HG02938 (cell line): ENCODE data around the gene ULBP2.
A peak's percentile ranks its signal among the peaks of the same experiment; 100 is the strongest.
"Not testable (repeated sequence)": the region's sequence is repeated elsewhere in the genome, so short reads cannot be mapped to it uniquely, and the experiment has no call there.

ENCODE experiments used
- ATAC-seq: cut with Tn5 transposase; IDR thresholded peaks from one replicate; pipeline ENCODE4 v1.9.1; 2021; ENCODE audit warnings: mild to moderate bottlenecking, moderate library complexity; ENCODE audit not compliant: unreplicated experiment

ULBP2 gene

DNA sequence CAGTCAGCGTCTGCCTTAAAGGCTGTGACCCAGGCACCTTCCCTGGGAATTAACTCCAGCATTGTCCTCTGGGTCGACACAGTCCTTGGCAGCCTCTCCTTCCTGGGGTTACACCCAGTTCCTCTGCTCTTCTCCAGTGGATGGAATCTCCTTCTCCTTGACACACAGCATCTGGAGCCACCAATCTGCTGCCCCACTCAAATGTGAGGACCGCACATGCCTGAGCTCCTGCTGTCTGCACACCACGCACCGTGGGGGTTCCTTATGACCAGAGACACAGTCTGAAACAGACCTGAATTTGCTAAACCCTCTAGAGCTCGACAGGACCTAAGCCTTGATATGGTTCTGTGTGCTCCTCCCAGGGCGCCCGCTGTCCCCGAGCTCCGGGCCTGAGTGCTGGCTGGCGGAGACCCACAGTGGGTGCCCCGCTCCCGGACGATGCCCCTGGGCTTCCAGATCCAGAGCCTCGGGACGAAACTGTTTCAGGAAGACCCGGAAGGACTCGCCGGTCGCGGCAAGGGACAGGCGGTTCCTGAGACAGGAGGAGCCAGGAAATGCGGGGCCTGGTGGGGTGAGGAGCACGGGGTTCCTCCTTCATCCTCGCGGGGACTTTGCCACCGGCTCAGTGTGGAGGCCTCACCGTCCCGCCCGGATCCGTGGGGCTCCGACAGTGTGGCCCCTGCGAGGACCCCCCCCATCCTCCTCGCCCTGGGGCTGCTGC lies 16.4 kb upstream of the ULBP2 start:
- no peak for ATAC-seq

DNA sequence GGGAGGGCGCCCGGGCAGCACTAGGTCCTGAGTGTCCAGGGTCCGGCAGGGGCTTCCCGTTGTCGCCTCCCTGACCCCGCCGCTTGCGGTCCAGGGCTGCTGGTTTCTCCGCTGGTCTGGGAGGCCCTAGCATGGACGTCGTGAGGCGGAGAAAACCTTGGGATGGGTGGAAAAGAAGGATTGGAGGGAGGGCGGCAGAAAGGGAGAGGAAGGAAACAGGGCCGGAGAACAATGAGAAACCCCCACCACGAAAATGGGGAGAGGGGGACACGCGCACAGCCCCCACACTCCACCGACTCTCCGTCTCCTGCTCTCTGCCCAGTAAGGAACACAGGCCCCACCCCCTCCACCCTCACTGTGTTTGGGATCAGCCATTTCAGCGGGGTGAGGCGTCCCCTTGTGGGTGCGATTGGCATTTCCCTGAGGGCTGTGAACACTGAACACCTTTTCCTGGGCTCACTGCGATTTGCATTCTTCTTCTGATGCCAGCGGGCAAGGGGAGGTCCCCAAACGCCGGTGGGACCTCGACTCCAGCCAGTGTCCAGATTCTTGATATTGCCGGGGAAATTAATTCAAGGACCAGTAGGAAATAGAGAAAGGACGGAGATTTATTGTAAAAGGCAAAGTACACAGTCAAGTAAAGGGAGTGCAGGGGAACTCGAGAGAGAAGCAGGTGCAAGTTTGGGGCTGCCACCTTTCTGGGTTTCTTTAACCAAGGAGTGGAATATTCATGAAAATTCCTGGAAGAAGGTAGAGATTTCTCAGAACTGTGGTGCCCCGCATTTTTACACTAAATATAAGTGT lies 15.6 kb upstream of the ULBP2 start:
- no peak for ATAC-seq

DNA sequence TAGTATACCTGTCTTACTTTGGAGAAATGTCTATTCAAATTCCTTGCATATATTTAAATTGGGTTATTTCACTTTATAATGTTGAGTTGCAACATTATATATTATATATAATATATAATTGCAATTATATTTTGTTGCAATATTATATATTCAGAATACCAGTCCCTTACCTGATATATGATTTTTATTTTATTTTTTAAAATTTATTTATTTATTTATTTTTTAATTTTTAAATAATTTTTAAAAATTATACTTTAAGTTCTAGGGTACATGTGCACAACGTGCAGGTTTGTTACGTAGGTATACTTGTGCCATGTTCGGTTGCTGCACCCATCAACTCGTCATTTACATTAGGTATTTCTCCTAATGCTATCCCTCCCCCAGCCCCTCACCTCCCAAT lies 14.8 kb upstream of the ULBP2 start:
- ATAC-seq: not testable (repeated sequence)

DNA sequence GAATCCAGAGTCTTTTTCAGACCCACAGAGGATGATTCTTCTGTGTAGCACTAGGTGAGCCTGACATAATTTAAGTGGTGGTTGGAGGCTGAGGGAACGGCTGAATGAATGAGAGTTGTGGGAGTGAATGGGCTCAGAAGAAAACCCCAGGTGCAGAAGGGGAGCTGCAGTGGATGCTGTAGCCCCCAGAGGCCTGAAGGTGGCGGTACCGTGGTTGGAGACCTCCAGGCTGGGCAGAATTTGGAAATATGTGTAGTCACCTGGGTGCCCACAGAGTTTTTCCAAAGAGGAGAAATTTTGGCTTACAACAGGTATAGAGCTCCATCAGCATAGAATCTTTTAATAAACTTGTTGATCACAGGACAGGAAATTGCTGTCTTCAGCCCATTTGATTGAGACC lies 12.4 kb upstream of the ULBP2 start:
- no peak for ATAC-seq

DNA sequence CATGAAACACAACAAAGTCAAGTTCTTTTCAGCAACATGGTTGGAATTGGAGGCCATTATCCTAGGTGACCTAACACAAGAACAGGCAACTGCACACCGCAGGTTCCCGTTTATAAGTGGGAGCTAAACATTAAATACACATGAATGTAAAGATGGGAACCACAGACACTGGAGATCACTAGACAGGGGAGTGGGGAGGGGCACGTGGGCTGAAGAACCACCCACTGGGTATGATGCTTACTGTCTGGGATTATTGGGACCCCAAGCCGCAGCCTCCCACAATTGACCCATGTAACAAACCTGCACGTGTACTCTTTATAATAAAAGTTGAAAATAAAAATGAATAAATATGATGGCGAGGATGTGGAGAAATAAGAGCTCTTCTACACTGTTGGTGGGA lies 10.3 kb upstream of the ULBP2 start:
- ATAC-seq: no peak

DNA sequence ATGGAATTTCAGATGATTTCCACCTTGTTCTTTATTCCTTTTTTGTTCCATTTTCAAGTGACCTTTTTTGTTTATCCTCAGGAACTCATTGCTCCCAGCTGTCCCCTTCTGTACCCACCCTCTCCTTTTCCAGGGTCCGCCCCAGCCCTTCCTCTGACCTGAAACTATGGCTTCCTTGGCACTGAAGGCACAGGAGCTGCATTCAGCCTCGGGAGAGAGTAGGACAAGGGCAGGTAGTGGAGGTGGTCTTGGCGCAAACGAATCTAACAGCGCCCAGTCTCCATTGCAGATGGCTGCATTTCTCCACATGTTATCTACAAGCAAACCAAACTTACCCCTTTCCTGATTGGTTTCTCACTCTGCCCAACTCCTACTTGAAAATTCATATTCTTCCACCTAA lies 8.8 kb upstream of the ULBP2 start:
- ATAC-seq: no peak

DNA sequence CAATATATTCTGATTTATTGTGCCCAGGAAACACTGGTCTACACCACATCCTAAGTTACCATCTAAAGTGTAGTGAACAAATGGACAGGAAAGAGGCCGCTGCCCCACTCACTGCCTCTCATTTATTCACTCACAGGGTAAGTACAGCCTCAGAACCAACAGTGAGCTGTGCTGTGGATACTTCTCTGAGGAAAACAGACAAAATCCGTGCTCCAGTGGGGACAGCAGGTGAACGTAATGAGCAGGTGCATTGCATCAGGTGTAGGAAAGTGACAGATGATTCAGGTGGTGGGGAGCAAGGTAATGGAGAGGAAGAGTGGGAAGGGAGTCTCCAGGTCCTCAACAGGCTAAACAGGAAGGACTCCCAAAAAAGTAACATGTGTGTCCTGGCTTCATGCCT lies 8.4 kb upstream of the ULBP2 start:
- ATAC-seq: no peak

DNA sequence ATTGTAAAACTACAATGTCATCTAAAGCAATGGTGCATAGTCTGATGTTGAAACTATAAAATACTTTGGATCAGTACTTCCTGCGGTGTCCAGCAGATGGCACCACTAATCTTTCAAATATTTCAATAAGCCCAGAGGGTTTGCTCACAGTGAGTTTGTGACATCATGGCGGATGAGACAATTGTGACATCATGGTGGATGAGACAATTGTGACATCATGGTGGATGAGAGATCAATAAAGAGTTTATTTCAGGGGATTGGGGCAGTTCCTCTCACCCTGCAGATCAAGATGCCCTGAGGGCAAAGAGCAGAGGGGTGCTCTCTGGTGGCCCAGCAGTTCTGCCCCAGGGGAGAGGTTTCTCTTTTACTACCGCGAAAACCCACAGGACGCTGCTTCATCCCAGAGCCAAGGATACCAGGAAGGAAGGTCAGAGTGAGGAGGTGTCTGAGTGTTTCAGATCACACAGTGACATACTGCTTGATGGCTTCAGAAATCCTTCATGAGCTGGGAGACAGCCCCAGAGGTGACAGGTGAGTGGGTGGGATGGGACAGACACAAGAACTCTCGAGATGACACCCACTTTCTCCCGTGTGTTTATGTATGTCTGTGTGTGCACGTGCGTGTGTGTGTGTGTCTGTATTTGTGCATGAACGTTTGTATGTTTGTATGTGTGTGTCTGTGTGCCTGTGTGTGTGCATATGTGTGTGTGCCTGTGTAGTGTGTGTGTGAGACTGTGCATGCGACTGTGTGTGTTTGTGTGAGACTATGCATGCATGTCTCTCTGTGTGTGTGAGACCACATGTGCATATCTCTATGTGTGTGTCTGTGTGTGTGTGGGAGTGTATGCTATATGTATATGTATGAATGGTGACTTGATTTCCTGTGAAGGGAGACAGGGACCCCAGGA lies 7.3 kb upstream of the ULBP2 start:
- no peak for ATAC-seq

DNA sequence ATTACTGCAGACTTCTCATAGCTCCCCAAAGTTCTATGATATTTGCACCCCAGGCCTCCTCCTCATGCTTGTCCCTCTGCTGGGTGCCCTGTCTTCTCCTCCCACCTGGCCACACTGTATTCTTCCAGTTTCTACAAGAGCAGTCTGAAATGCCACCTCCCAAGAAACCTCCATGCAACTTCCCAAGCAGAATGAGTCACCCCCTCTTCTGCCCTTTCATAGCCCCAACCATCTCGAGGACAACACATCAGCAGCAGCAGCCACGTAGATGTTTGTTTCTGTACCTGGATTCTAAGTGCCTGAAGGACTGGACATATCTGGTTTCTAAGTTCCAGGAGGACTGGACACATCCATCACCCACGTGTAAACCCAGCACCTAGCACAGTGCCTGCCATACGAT lies 6.6 kb upstream of the ULBP2 start:
- ATAC-seq: no peak

DNA sequence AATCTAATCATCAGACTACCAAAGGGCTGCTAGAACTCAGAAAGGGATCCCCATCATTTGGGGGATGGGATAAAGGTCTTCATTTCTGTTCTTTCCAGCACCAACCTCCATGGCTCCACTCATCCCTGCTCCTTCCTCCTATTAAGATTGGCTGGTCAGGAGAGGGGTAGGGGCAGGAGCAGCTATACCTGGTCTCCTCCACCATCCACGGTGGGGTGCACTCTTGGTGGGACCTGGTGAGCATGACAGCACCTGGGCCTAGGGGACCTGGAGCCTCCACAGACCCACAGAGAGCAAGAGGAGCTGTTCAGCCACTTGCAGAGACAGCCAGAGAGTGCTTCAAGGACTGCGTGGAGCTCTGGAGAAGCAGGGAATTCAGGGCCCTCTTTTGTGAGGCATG lies 6.1 kb upstream of the ULBP2 start:
- ATAC-seq: no peak

DNA sequence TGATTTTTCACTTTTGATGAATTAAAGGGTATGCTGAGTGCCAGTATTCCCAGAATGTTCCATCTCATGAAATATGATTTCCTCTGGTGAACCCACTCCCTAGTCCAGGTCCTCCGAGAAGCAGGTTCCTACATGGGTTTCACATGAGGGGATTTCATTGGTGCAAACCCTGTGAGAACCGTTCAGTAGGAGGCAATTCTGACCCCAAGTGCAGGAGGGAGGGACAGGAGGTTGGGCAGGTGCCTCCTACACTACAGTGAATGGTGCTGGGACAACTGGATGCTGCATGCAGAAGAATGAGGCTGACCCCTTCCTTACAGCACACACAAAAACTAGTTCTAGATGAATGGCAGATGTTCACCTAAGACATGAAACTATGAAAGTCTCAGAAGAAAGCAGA lies 5.1 kb upstream of the ULBP2 start:
- ATAC-seq: no peak

DNA sequence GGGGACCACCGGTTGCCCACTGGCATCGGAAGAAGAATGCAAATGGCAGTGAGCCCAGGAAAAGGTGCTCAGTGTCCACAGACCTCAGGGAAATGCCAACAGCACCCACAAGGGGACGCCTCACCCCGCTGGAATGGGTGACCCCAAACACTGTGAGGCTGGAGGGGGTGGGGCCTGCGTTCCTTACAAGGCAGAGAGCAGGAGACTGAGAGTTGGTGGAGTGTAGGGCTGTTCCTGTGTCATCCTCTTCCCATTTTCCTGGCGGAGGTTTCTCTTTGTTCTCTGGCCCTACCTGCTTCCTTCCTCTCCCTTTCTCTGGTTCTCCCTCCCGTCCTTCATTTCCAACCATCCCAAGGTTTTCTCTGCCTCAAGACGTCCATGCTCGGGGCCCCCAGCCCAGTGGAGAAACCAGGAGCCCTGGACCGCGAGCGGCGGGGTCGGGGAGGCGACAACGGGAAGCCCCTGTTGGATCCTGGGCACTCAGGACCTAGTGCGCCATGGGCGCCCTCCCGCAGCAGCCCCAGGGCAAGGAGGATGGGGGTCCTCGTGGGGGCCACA lies 3.7 kb upstream of the ULBP2 start:
- ATAC-seq: not testable (repeated sequence)

DNA sequence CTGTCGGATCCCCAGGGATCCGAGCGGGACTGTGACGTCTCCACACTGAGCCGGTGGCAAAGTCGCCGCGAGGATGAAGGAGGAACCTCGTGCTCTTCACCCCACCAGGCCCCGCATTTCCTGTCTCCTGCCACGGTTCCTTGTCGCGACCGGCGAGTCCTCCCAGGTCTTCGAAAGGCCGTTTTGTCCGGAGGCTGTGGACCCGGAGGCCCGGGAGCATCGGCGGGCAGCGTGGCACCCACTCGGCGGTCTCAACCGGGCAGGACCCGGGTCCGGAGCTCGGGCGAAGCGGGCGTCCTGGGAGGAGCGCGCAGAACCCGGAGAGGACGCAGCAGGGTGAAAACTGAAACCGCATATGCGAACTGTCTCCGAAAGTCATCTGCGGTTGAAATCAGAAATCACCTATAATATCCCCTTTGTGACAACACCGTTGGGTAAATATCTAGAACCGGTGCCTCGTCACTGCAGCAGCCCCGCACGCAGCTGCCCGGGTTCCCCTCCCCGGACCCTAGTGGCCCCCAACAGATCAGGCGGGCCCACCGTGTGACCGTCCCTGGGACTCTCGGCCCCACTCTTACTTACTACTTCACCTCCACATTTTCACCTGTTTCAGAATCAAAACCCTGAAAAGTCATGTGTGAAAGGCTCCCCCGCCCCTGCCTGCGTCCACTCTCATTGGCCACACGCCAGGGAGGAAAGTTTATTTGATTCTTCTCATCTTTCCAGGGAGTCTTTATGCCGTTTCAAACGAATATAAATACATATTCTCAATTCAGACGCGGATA lies 3.1 kb upstream of the ULBP2 start:
- peak; percentile 86 for ATAC-seq

DNA sequence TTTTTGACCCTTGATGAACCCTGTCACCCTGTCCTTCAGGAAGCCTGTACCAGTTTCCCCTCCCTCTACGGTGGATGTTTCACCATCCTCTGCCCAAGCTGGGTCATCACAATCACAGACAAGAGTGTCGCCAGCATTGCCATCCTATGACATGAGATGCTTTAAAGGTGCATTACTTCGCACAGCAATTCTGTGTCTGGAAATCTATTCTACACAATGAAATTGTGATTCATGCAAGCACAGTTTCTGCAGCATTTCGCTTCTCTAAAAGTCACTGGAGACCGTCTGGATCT lies 2.5 kb upstream of the ULBP2 start:
- ATAC-seq: no peak

DNA sequence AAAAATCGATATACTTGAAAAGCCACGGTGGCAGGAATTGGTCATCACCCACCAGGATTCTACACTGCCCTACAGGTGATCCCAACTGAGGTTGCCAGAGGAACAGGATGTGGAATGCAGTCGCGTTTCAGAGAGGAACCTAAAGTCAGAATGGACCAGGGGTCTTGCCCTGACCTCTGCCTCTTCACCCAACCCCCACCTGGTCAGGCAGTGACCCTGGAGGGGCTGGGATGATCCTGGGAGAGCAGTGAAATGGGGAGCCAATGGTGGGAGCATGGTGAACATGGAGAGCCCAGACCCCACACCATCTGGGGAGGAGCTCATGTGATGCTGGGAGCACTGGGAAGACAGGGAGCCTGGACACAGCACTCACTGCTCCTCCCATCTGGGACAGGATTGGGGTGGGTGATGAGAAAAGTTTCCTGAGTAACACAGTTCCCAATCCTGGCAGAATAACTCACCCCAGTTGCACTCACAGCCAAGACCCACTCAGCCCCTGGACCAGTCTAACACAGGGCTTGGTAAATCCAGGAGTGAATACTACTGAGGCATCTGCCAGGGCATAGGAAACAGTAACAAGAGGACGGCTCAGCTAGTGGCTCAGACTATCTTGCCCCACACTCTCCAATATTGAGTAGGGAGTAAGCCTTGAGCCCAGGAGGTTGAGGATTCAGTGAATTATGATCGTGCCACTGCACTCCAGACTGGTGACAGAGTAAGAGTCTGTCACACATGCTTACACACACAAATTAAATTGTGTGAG lies 1.7 kb upstream of the ULBP2 start:
- no peak for ATAC-seq

DNA sequence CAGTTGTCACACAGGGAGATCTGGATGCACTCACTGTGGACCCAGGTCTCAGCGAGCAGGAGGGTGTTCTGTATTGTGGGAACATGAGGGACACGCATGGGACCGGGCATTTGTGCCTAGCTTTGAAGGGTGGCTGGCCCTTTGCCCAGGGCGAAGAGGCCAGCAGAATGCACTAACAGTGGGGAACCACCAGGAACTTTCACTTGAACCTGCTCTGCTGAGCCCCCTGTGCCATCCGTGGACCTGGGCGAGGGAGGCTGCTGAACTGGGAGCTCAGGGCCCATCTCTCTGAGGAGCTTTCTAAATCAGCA lies 1.2 kb upstream of the ULBP2 start:
- no peak for ATAC-seq

DNA sequence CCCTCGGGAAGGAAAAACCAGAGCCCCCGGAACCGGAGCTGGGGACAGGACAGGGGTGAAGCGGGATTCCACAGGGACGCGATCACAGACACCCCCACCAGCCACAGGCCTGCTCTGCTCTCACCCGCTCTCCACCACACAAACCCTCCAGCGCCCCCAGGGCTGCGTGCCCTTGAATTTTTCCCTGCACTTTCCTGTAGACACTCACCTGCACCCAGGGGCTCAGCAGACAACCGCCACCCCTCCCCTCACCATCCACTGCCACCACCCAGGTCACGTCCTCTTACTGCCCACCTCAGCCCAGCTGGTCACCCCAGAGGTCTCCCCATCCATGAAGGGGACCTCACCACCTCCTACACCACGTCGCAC lies 631 bp downstream of the ULBP2 start:
- no peak for ATAC-seq

DNA sequence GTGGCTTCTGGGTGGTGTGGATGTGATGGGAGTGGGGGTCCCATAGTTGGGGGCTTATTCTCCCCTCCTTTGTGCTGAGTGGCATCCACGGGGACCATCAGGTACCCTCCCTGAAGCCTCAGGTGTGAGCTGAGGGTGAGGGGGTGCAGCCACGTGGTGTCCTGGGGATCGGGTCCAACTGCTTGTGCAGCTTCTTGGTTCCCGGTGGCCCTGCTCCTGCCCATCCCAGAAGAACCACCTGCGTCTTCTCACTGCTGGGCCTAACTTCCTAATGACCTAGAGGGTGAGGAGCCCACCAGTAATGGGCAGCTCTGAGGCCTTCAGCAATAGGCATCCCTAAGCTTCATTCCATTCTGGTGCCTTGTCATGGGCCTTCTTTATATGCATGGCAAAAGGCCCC lies 1.5 kb downstream of the ULBP2 start:
- ATAC-seq: not testable (repeated sequence)

DNA sequence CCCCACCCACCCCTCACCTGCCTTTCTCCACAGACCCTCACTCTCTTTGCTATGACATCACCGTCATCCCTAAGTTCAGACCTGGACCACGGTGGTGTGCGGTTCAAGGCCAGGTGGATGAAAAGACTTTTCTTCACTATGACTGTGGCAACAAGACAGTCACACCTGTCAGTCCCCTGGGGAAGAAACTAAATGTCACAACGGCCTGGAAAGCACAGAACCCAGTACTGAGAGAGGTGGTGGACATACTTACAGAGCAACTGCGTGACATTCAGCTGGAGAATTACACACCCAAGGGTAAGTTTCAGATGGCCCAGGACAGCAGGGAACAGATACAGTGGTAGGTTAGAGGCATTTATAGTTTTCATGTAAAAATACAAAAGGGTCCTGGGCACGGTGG lies 3.5 kb downstream of the ULBP2 start:
- ATAC-seq: not testable (repeated sequence)

DNA sequence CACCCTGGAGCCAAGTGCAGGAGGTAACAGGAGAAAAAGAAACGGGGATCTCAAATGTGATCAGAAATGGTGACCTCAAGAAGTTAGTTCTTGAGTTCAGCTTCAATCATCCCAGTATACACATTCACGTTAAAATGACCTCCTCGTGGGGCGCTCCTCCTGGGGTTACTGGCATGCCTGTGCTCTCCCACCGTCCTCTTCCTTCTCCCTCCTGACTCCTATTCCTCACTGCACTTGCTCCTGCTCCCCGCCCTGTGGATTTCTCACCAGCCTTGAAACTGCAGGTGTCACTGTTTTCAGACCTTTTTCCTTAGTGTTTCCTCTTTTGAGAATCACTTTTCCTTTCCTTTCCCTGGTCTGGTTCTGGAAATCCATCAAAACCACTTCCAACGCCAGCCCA lies 4.8 kb downstream of the ULBP2 start:
- not testable (repeated sequence) for ATAC-seq
